ENCODE data around the gene CCDC51. TPM values are rescaled to one million over a fixed set of nuclear protein-coding genes. Genes with fewer than 3 reads are reported as not detected.

Gene CCDC51
- total and polyA plus RNA-seq, 9 of the 15 experiments (the other 6 are each of a cell fraction or from before 2014, with no cell fraction given) = 6.5 to 18.6 (median 15.7) TPM

- TF ChIP-seq MGA (IDR thresholded peaks at IDR 0.05) = no peak
- TF ChIP-seq ZBTB5 (IDR thresholded peaks at IDR 0.05) = no peak
- TF ChIP-seq ZBED1 (IDR thresholded peaks at IDR 0.05) = no peak
- no peak for TF ChIP-seq ZC3H11A (IDR thresholded peaks at IDR 0.05; ENCODE audit: low read depth, low read length)
- no peak for TF ChIP-seq CBX3 (IDR thresholded peaks at IDR 0.05; ENCODE audit: borderline replicate concordance in 1 of 2, low read length in 2 of 2)
- no peak for TF ChIP-seq ZFPM2 (CRISPR knock-in tag; IDR thresholded peaks at IDR 0.05)
Observed at GRCh38 chr3:48413611-48414010, 26.3 kb downstream of the CCDC51 start (continued).

Data from K562 (cell line).